Lower leg skin (tissue), 4 donors: ENCODE results near the gene TBX18. TPM values are rescaled to one million over a fixed set of nuclear protein-coding genes. Genes with fewer than 3 reads are reported as not detected.

Experiments
- DNase-seq, 2 donors: peaks; one replicate each; pipeline ENCODE4 v3.0.0-alpha.2; 2019; ENCODE audit warnings: low spot score in 2 of 2
- H3K4me3 ChIP-seq: fragments of 200-600 bp; sonication (generic); 2 replicates; pipeline ENCODE4 v1.5.1; 2017; ENCODE audit warnings: mild to moderate bottlenecking, low read depth; ENCODE audit not compliant: poor library complexity, severe bottlenecking
- POLR2A ChIP-seq, 2 donors: fragments of 450-650 bp; IDR thresholded peaks; one replicate each; pipeline ENCODE4 v1.6.1; 2016 to 2017; ENCODE audit warnings: antibody characterized with exemption in 2 of 2, mild to moderate bottlenecking in 1 of 2, moderate library complexity in 1 of 2
- WGBS, 2 donors: methylation state at CpG; one replicate each; pipeline ENCODE4 v1.1.5; 2018; 5-methylcytosine and 5-hydroxymethylcytosine counted together
- intact Hi-C: fragments of 100-400 bp; cut with DNase I; formaldehyde crosslinking; loops from one replicate; pipeline ENCODE4 v1.15.0; 2023; ENCODE audit warnings: low total_unique reads
- total RNA-seq, 4 donors: library from RNA; depleted of rRNA; stranded (reverse); fragments of >200 nt; gene quantifications; one replicate each; pipeline ENCODE4 v1.1.0, GENCODE V29; 2016
- TF ChIP-seq, protein P1 (sequence below), 3 donors: fragments of 450-650 bp; IDR thresholded peaks; one replicate each; pipeline ENCODE4 v1.5.1; 2016; ENCODE audit warnings: antibody characterized with exemption in 3 of 3, mild to moderate bottlenecking in 3 of 3, moderate library complexity in 2 of 3

Gene TBX18
- total RNA-seq, 4 donors from 2014 or later, result 1.1 to 8.6 (median 4.2) TPM

DNA sequence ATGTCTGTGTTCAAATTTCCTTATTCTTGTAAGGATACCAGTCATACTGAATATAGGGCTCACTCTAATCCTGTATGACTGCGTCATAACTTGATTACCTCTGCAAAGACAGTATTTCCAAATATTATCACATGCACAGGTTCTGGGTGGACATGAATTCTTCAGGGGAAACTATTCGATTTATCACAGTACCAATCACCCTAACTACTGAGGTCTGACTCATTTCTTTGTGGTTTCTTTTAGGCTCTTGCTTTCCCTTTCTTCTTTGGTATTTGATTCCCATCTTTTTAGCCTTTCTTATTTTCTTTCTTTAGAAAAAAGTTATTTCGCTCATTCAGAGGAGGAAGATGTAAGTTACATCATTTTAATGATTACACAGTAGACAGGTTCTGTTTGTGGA lies 40.3 kb upstream of the TBX18 start:
- no peak for DNase-seq
- intact Hi-C loops, result no loop called here
- no peak overlapping the region for H3K4me3 ChIP-seq
- WGBS, 2 donors, result 80 to 91% methylated on average over 3 of the region's 3 CpGs
- TF ChIP-seq, protein P1, sequence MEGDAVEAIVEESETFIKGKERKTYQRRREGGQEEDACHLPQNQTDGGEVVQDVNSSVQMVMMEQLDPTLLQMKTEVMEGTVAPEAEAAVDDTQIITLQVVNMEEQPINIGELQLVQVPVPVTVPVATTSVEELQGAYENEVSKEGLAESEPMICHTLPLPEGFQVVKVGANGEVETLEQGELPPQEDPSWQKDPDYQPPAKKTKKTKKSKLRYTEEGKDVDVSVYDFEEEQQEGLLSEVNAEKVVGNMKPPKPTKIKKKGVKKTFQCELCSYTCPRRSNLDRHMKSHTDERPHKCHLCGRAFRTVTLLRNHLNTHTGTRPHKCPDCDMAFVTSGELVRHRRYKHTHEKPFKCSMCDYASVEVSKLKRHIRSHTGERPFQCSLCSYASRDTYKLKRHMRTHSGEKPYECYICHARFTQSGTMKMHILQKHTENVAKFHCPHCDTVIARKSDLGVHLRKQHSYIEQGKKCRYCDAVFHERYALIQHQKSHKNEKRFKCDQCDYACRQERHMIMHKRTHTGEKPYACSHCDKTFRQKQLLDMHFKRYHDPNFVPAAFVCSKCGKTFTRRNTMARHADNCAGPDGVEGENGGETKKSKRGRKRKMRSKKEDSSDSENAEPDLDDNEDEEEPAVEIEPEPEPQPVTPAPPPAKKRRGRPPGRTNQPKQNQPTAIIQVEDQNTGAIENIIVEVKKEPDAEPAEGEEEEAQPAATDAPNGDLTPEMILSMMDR (IDR thresholded peaks at IDR 0.05), result no peak
- TF ChIP-seq POLR2A (IDR thresholded peaks at IDR 0.05), result no peak

DNA sequence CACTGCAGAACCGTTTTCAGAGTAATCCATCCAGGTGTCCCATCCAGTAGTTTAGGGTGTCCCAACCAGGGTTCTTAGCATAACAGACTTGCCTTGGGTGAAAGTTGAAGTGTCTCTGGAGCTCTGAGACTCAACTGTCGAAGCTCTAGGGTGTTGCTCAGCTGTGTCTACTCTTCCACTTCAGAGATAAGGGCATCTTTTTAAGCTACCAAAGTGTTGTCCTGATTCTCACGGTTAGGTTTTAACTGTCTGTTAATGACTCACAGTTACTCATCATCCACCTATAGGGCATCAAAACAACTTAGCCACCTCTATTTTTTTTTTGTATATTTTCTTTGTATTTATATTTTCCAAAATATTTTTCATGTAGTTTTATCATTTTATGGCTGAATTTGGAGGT lies 36.9 kb upstream of the TBX18 start:
- 72 to 80% methylated on average over 3 of the region's 3 CpGs for WGBS, 2 donors
- H3K4me3 ChIP-seq, result no peak overlapping the region
- DNase-seq, result no peak
- intact Hi-C loops, result no loop called here
- no peak for TF ChIP-seq POLR2A (IDR thresholded peaks at IDR 0.05)
- TF ChIP-seq, protein P1 (IDR thresholded peaks at IDR 0.05), result no peak

DNA sequence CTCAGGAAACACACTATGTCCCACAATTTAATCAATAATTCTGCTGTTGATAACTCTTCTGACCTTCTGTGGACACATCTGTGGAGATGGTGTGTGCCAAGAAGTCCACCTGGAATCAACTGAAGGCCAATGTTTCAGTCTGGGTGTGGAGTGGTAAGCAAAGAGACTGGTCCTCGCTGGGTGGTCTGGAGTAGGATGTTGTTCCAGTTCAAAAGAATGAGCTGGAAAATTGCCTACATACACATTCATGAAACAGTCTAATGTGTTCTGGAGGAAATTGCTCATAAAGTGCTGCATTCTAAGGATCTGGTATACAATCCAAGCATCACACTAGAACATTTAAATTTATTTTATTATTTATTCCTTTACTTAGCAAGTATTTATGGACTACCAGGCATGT lies 33.9 kb upstream of the TBX18 start:
- no peak overlapping the region for H3K4me3 ChIP-seq
- DNase-seq, result no peak
- TF ChIP-seq, protein P1 (IDR thresholded peaks at IDR 0.05), result no peak
- no peak for TF ChIP-seq POLR2A (IDR thresholded peaks at IDR 0.05)
- whole genome bisulfite sequencing, 2 donors, result 59 to 67% methylated on average over 1 of the region's 1 CpG
- intact Hi-C loops, result no loop called here

DNA sequence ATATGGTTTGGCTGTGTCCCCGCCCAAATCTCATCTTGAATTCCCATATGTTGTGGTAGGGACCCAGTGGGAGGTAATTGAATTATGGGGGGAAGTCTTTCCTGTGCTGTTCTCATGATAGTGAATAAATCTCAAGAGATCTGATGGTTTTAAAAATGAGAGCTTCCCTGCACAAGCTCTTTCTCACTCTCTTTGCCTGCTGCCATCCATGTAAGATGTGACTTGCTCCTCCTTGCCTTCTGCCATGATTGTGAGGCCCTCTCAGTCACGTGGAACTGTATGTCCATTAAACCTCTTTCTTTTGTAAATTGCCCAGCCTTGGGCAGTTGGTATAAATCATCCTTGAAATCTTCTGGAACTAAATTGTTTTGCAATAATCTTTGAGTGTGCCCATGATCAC lies 31.9 kb upstream of the TBX18 start:
- intact Hi-C loops, result no loop called here
- TF ChIP-seq, protein P1 (IDR thresholded peaks at IDR 0.05), result no peak
- no peak for TF ChIP-seq POLR2A (IDR thresholded peaks at IDR 0.05)
- no peak overlapping the region for H3K4me3 ChIP-seq
- no peak for DNase-seq
- 61 to 63% methylated on average over 2 of the region's 2 CpGs for WGBS, 2 donors

DNA sequence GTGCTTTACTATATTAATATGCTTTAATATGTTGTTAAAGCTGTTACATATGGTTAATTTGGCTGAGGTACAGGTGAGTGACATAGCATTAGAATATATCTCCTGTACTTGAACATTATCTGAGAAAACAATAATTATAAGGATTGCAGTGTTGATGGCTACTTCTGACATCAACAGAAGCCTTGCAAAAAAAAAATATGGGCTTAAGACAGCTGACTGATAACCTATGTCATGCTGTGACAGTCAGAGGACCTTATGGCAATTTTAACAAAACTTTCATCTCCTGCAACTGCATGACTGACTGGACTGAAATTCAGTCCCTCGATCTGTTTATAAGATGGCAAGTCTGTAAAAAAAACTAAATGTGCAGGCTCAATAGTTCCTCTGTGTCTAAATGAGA lies 27.5 kb upstream of the TBX18 start:
- 87 to 94% methylated on average over 1 of the region's 1 CpG for WGBS, 2 donors
- intact Hi-C loops, result no loop called here
- H3K4me3 ChIP-seq, result no peak overlapping the region
- TF ChIP-seq, protein P1 (IDR thresholded peaks at IDR 0.05), result no peak
- TF ChIP-seq POLR2A (IDR thresholded peaks at IDR 0.05), result no peak
- no peak for DNase-seq

DNA sequence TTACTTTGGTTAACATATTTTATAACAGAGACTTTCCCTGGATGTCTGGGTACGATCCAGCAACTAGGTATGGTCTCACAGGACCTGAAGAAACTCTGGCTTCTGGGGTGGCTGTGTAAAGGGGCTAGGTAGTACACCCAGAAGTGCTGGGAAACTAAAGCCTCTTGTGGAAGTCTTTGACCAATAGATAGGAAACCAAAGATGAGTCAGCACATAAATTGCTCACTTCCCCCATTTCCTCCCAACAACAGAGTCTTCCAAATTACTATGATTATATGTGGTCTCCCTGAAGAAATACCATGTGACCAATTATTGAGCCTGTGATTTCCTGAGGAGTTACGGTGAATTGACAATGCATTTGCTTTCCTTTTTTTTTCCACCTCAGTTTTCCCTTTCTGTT lies 26.8 kb upstream of the TBX18 start:
- 60 to 62% methylated on average over 2 of the region's 2 CpGs for WGBS, 2 donors
- no peak for DNase-seq
- H3K4me3 ChIP-seq, result no peak overlapping the region
- intact Hi-C loops, result no loop called here
- TF ChIP-seq, protein P1 (IDR thresholded peaks at IDR 0.05), result no peak
- TF ChIP-seq POLR2A (IDR thresholded peaks at IDR 0.05), result no peak
